Kidney (tissue), 14 donors: Measurements from ENCODE around the gene CNBP. TPM values are rescaled to one million over a fixed set of nuclear protein-coding genes. Genes with fewer than 3 reads are reported as not detected.
"Not testable (repeated sequence)": the region's sequence is repeated elsewhere in the genome, so short reads cannot be mapped to it uniquely, and the experiment has no call there.

Source experiments
- DNase-seq, 5 donors: peaks; one replicate each; pipeline ENCODE4 v3.0.0-alpha.2; 2013 to 2020
- FAIRE-seq: peaks from 2 replicates; lab custom pipeline; 2012; peaks lifted over from hg19 to GRCh38; lab: Jason Lieb, UNC
- H3K27ac ChIP-seq, 2 donors: one replicate each; pipeline ENCODE4 v1.7.0; 2013; ENCODE audit warnings: low read depth in 2 of 2, low read length in 2 of 2, inconsistent platforms in 1 of 2
- H3K27me3 ChIP-seq: one replicate; pipeline ENCODE4 v1.7.1; 2013; ENCODE audit warnings: low read length, inconsistent platforms; ENCODE audit not compliant: control insufficient read depth, insufficient read depth
- H3K36me3 ChIP-seq, 3 donors: one replicate each; pipeline versions ENCODE4 v1.7.0 to v1.7.1; 2013; ENCODE audit warnings: low read length in 3 of 3, control low read depth in 1 of 3, inconsistent platforms in 1 of 3; ENCODE audit not compliant: insufficient read depth in 3 of 3, control insufficient read depth in 2 of 3
- H3K4me1 ChIP-seq, 3 donors: one replicate each; pipeline versions ENCODE4 v1.7.0 to v1.7.1; 2013; ENCODE audit warnings: low read length in 3 of 3, inconsistent platforms in 1 of 3, low read depth in 1 of 3; ENCODE audit not compliant: control insufficient read depth in 2 of 3, insufficient read depth in 2 of 3
- H3K4me3 ChIP-seq, 3 donors: one replicate each; pipeline versions ENCODE4 v1.7.0 to v1.8.1; 2013; ENCODE audit warnings: low read length in 3 of 3, control low read depth in 1 of 3, inconsistent platforms in 1 of 3
- H3K9ac ChIP-seq, 3 donors: one replicate each; pipeline versions ENCODE4 v1.7.0 to v1.7.1; 2013; ENCODE audit warnings: low read length in 3 of 3, control low read depth in 1 of 3, inconsistent platforms in 1 of 3
- H3K9me3 ChIP-seq, 3 donors: one replicate each; pipeline versions ENCODE4 v1.7.0 to v1.7.1; 2013; ENCODE audit warnings: low read length in 3 of 3, control low read depth in 1 of 3, inconsistent platforms in 1 of 3; ENCODE audit not compliant: control insufficient read depth in 2 of 3, insufficient read depth in 1 of 3
- intact Hi-C: fragments of 100-400 bp; cut with DNase I; formaldehyde crosslinking; loops from one replicate; pipeline ENCODE4 v1.11.1; 2022
- polyA plus RNA-seq: library from polyadenylated mRNA; stranded (reverse); fragments of 350-450 nt; fragmentation: Illumina TruSeq; extraction: RNeasy Lipid Tissue Mini Kit (QIAGEN cat#74804); gene quantifications from one replicate; pipeline ENCODE4 v1.2.3, GENCODE V29; 2014; ENCODE audit warnings: low read depth, low replicate concordance; ENCODE audit not compliant: insufficient read depth
- total RNA-seq: library from RNA; stranded (reverse); fragmentation: NEBNext Ultra II Directional; extraction: Animal tissue kit (Norgen Biotek cat#: 25700); gene quantifications from one replicate; pipeline ENCODE4 v1.2.1, GENCODE V29; 2021
- TF ChIP-seq, protein P1 (sequence below): IDR thresholded peaks from 3 replicates; pipeline ENCODE4 v1.5.1; 2012; ENCODE audit warnings: mild to moderate bottlenecking, moderate library complexity, borderline replicate concordance; ENCODE audit not compliant: insufficient read depth; ENCODE audit errors: extremely low read depth
- donor health status: control.
- donor health status: control.
- donor health status: control.
- donor health status: control.
- donor health status: control.
- donor health status: DM: yes; HTN: yes; CAD: no.
- donor health status: Normal renal cell carcinoma (clear cell type).

CNBP gene
- total and polyA plus RNA-seq, 2 donors from 2014 or later, result 267 to 309 TPM

DNA sequence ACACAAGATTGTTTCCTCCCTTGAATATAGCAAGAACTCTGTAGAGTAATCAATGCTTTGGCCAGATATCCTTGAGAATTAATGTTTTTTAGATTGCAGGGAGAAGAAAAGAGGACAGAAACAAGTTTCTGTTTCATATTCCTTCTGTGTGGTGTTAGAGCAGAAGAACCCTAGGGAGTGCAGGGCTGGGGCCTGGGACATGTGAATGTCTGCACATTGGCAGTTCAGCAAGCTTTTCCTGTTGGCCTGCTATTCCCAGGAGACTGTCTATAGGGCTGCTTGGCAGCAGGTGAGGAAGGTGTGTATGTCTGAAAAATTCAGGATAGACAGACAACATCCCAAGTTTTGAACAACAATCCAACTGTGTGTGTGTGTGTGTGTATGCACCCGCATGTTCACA, 13.6 kb upstream of the CNBP start:
- TF ChIP-seq, protein P1, sequence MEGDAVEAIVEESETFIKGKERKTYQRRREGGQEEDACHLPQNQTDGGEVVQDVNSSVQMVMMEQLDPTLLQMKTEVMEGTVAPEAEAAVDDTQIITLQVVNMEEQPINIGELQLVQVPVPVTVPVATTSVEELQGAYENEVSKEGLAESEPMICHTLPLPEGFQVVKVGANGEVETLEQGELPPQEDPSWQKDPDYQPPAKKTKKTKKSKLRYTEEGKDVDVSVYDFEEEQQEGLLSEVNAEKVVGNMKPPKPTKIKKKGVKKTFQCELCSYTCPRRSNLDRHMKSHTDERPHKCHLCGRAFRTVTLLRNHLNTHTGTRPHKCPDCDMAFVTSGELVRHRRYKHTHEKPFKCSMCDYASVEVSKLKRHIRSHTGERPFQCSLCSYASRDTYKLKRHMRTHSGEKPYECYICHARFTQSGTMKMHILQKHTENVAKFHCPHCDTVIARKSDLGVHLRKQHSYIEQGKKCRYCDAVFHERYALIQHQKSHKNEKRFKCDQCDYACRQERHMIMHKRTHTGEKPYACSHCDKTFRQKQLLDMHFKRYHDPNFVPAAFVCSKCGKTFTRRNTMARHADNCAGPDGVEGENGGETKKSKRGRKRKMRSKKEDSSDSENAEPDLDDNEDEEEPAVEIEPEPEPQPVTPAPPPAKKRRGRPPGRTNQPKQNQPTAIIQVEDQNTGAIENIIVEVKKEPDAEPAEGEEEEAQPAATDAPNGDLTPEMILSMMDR, result no peak
- Histone ChIP-seq H3K36me3 (no peaks in the 10 kb centered on the region), H3K9me3 (no peaks in the 10 kb centered on the region), H3K9ac (no peak overlapping the region), H3K27ac (no peak overlapping the region), H3K27me3 (no peaks in the 10 kb centered on the region), H3K4me1 (no peaks in the 10 kb centered on the region), H3K4me3 (no peak overlapping the region)
- intact Hi-C loops, result no loop called here
- no peak for FAIRE-seq
- no peak for DNase-seq

DNA sequence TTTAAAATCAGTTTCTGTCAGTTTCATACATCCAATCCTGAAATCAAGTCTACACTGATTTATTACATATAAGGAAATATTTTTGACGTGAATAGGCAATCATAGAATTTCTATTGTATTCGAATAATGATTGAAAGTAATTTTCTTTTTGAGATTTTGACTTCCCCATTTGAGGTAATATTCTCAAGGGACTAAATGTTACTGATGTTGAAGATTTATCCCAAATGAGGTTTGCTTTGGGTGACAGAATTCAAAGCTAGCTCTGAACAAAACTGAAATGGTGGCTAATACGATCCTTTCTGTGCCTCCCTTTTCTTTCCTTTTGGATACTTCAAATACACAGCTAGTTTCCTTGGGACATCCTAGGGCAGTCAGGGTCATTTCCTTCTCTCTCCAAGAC, 12.9 kb upstream of the CNBP start:
- Histone ChIP-seq H3K4me1 (no peaks in the 10 kb centered on the region), H3K27me3 (no peaks in the 10 kb centered on the region), H3K27ac (no peak overlapping the region), H3K9me3 (no peaks in the 10 kb centered on the region), H3K4me3 (no peak overlapping the region), H3K9ac (no peak overlapping the region), H3K36me3 (no peaks in the 10 kb centered on the region)
- intact Hi-C loops, result no loop called here
- TF ChIP-seq, protein P1, result no peak
- FAIRE-seq (no peak), DNase-seq (no peak)

DNA sequence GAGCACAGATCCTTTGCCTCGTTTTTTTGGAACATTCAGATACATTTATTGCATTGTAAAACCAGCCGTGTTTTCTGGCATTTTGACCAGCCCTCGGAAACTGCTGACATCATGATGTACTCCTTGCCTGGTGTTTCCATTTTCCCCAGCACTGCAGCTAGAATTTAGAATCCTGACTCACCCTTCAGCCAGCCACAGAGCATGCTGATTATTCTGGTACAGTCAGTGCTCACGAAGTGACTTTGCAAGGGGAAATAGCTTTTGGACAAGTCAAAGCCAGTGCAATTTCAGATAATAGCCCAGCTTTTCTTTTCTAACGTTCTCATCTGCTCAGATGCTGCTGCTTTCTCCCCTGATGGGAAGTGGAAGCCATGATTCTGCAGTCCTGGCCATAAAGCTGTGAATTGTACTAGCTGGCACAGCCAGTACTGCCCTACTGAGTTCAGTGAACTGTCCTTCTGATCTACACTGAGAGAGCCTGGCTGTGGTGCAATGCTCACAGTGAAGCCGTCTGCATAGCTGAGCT, 12.1 kb upstream of the CNBP start:
- H3K36me3 ChIP-seq, result no peaks in the 10 kb centered on the region
- H3K9me3 ChIP-seq, result no peaks in the 10 kb centered on the region
- no peaks in the 10 kb centered on the region for H3K27me3 ChIP-seq
- DNase-seq (no peak), FAIRE-seq (no peak)
- H3K4me3 ChIP-seq, result no peak overlapping the region
- H3K4me1 ChIP-seq, result no peaks in the 10 kb centered on the region
- intact Hi-C loops, result no loop called here
- H3K9ac ChIP-seq, result peak overlapping the region in 1 of 3 donors; percentile 7
- TF ChIP-seq, protein P1, result no peak
- H3K27ac ChIP-seq, result no peak overlapping the region

DNA sequence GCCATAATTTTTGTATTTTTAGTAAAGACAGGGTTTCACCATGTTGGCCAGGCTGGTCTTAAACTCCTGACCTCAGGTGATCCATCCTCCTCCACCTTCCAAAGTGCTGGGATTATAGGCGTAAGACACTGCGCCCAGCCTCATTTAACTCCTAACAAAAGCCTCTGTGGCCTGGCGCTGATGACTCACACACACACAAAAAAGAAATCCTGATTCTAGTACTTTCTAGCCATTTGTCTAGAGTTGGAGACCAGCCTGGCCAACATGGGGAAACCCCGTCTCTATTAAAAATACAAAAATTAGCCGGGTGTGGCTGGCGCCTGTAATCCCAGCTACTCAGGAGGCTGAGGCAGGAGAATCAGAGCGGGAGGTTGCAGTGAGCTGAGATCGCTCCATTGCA, 6.1 kb upstream of the CNBP start:
- H3K9ac ChIP-seq, FAIRE-seq, H3K27ac ChIP-seq, H3K27me3 ChIP-seq, DNase-seq, H3K4me1 ChIP-seq, H3K36me3 ChIP-seq, H3K4me3 ChIP-seq, intact Hi-C loops, H3K9me3 ChIP-seq: not testable (repeated sequence)
